ENCODE measurements around the gene CFAP54.

The CFAP54 gene

DNA sequence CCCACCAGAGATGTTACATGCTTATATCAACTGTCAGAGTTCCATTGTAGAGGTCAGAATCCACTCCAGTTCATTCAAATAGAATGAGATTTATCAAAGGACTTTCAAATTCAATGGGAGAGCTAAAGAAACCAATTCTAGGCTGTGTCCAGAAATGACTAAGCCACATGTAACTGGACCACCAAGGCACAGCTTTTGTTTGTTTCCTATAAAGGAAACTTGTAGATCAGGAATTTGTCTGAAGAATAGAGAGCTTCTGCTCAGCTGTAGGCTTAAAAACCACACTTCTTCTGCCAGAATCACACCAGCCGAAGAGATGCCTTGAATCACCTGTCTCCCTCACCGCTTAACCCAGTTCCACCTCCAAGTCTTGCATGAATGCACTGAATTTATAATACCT lies 283.7 kb downstream of the CFAP54 start:
- Histone ChIP-seq H3K27ac (no peak overlapping the region), H3K4me3 (no peak overlapping the region)
- TF ChIP-seq, protein P1, sequence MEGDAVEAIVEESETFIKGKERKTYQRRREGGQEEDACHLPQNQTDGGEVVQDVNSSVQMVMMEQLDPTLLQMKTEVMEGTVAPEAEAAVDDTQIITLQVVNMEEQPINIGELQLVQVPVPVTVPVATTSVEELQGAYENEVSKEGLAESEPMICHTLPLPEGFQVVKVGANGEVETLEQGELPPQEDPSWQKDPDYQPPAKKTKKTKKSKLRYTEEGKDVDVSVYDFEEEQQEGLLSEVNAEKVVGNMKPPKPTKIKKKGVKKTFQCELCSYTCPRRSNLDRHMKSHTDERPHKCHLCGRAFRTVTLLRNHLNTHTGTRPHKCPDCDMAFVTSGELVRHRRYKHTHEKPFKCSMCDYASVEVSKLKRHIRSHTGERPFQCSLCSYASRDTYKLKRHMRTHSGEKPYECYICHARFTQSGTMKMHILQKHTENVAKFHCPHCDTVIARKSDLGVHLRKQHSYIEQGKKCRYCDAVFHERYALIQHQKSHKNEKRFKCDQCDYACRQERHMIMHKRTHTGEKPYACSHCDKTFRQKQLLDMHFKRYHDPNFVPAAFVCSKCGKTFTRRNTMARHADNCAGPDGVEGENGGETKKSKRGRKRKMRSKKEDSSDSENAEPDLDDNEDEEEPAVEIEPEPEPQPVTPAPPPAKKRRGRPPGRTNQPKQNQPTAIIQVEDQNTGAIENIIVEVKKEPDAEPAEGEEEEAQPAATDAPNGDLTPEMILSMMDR (IDR thresholded peaks at IDR 0.05), result no peak
- no peak for DNase-seq (ENCODE audit: low spot score)

DNA sequence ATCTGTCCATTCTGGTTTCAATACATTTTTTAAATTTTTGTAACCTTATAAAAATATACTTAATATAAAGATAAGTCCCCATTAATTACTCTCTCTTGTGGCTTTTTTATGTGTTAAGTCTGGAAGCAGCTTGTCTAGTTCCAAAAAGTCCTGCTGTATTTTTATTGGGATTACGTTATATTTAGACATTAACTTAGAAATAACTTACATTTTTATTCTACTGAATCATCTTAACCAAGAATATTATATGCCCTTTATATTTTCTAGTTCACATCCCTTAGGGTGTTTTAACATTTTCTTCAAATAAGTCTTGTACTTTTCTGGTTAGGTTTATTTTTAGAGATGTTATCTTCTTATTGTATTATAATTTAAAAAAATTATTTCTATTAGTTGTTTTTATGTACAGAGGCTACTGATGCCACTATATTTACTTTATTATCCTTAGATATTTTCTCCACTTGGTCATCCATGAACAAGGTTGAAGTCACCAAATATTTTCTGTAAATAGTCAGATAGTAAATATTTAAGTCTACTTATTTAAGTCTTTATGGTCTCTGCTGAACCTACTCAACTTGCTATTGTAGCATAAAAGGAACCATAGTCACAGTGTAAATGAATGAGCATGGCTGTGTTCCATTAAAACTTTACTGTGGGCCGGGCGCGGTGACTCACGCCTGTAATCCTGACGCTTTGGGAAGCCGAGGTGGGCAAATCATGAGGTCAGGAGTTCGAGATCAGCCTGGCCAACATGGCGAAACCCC lies 285.3 kb downstream of the CFAP54 start:
- DNase-seq (ENCODE audit: low spot score), result no peak
- TF ChIP-seq, protein P1 (IDR thresholded peaks at IDR 0.05), result no peak
- Histone ChIP-seq H3K4me3 (no peak overlapping the region), H3K27ac (no peak overlapping the region)

DNA sequence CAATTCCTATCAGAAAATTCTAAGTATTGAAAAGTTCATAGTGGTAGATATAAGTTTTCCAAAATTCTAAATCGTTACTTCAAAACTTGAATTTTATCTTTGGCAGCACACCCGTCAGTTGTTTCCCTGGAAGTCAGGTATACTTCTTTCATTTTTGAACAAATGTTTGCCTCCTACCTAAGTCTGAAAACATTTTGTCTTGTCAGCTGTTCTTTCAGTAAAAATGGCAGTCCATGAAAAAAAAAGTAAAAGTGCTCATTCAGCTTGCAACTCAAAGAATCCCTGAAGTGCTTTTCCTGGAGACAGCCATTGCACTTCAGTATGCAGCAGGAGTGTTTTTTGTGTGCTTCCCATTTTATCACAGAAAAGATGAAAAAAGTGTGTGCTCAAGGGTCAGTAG lies 287.5 kb downstream of the CFAP54 start:
- H3K4me3 ChIP-seq, result no peak overlapping the region
- no peak for DNase-seq (ENCODE audit: low spot score)
- H3K27ac ChIP-seq, result no peak overlapping the region
- TF ChIP-seq, protein P1 (IDR thresholded peaks at IDR 0.05), result no peak

DNA sequence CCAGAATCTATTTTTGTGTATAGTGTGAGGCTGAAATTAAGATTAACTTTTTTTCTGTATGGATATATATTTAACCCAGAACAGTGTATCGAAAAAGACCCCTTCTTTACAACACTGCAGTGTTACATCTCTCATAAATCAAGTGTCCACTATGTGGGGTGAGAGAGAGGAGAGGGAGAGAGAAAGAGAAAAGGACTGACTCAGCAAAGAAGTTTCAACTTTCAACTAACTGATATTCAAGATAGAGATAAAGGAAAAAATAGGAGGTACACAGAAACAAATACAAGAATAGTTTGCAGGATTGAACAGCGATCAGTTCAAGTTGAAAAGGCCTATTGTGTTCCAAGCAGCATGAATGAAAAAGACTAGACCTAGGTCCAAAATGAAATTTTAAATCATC lies 291.0 kb downstream of the CFAP54 start:
- no peak overlapping the region for H3K27ac ChIP-seq
- TF ChIP-seq, protein P1 (IDR thresholded peaks at IDR 0.05), result no peak
- H3K4me3 ChIP-seq, result no peak overlapping the region
- DNase-seq (ENCODE audit: low spot score), result no peak

DNA sequence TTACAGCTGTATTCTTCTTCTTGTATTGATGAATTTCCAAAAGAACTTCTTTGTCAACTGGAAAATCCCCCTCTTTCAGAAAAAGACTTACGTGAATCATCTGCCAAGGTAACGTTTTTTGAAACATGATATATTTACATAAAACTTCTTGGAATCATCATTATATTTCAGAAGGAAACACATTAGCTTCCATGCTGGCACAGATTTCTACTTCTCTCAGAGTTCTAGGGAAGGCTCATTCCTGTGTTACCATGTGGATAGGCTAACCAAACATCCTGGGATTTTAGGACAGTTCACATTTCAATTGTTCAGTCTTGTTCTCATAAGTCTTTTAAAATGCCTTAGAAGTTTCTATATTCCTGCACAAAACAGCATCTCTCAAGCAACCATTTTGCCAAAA lies 297.4 kb downstream of the CFAP54 start:
- TF ChIP-seq, protein P1 (IDR thresholded peaks at IDR 0.05), result no peak
- no peak overlapping the region for H3K4me3 ChIP-seq
- no peak overlapping the region for H3K27ac ChIP-seq
- no peak for DNase-seq (ENCODE audit: low spot score)

DNA sequence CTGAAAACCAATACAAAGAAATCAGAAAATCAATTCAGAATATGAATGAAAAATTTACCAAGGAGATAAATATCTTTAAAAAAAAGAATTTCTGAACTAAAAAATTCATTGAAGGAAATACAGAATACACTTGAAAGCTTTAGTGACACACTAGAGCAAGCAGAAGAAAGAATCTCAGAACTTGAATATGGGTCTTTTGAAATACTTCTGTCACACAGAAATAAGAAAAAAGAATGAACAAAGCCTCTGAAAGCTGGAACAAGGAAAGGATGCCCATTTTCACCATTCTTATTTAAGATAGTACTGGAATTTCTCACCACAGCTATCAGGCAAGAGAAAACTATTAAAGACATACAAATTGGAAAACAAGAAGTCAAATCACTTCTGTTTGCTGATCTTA lies 314.6 kb downstream of the CFAP54 start:
- Histone ChIP-seq H3K27ac (no peak overlapping the region), H3K4me3 (no peak overlapping the region)
- TF ChIP-seq, protein P1 (IDR thresholded peaks at IDR 0.05), result no peak
- DNase-seq (ENCODE audit: low spot score), result no peak

DNA sequence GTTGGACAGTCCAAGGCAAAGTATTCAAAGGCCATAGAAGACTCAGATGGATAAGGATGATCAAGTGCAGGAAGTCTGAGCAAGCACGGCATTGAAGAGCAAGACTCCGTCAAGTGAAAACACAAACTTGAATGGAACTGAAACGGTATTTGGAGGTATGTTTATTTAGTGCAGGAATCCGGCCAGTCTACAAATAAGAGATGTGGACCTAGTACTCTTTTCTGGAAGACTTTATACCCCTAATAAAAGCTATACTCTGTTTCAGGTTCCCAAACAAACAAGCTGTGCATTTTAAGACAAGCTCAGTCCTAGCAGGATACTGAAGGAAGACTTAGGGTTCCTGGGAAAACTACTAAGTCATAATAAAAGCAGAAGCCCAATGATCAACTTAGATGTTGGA lies 316.9 kb downstream of the CFAP54 start:
- H3K27ac ChIP-seq, result no peak overlapping the region
- no peak for DNase-seq (ENCODE audit: low spot score)
- TF ChIP-seq, protein P1 (IDR thresholded peaks at IDR 0.05), result no peak
- H3K4me3 ChIP-seq, result no peak overlapping the region
